ENCODE measurements around the gene UXS1. TPM values are rescaled to one million over a fixed set of nuclear protein-coding genes. Genes with fewer than 3 reads are reported as not detected.

UXS1 gene
- total and polyA plus RNA-seq, 2 donors (not counting 3 experiments of a cell fraction or from before 2014, with no cell fraction given), result 34.2 to 43.2 TPM

DNA sequence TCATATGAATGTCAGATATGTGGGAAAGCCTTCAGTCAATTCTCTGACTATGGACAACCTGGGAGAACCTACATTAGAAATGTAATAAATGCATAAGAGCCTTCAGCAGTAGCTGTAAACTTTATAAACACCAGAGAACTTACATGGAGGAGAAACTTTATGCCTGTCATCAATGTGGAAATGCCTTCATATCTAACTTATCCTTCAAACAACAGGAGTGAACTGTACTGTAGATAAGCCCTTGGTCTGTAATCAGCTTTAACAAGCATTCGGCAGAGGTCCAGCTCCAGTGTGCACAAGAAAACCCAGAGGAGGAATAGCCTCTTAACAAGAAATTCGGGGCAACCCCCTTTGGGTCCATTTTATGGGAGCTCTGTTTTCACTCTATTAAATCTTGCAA, 14.8 kb upstream of the UXS1 start:
- intact Hi-C loops (cut with micrococcal nuclease), result loop anchor here (1.0 kb wide), 1 partner anchor 19 kb away; no protein-coding TSS in a partner anchor
- Histone ChIP-seq H3K27me3 (ENCODE audit: control insufficient read depth in 2 of 2, insufficient read depth in 2 of 2, low read length in 2 of 2) (no peaks in the 10 kb centered on the region), H3K79me2 (ENCODE audit: control insufficient read depth, insufficient read depth, low read length) (no peaks in the 10 kb centered on the region), H3K36me3 (ENCODE audit: control insufficient read depth in 2 of 2, extremely low read depth in 1 of 2, insufficient read depth in 2 of 2, low read length in 2 of 2) (no peaks in the 10 kb centered on the region), H4K20me1 (replicated peaks; ENCODE audit: control insufficient read depth, extremely low read depth, insufficient read depth, low read length) (no peaks in the 10 kb centered on the region), H3K27ac (ENCODE audit: insufficient read depth, low read depth, low read length) (no peak overlapping the region), H3K9me3 (replicated peaks; ENCODE audit: control insufficient read depth, insufficient read depth, low read length) (no peaks in the 10 kb centered on the region), H3K4me1 (ENCODE audit: control insufficient read depth, extremely low read depth, insufficient read depth, low read length) (no peaks in the 10 kb centered on the region), H3K4me2 (ENCODE audit: insufficient read depth, low read length) (no peak overlapping the region), H3K9ac (replicated peaks; ENCODE audit: extremely low read depth, insufficient read depth, low read length) (no peak overlapping the region), H3K4me3 (replicated peaks in 1 of 3; ENCODE audit: insufficient read depth in 1 of 3, low read depth in 1 of 3, low read length in 3 of 3) (no peak overlapping the region), H2AFZ (ENCODE audit: low read depth, low read length) (no peak overlapping the region), H3K9me1 (replicated peaks; ENCODE audit: control insufficient read depth, extremely low read depth, insufficient read depth, low read length) (no peaks in the 10 kb centered on the region)
- FAIRE-seq (no peak), DNase-seq (ENCODE audit: low read depth, low spot score) (no peak)
- dilution Hi-C loops (cut with MboI; ENCODE audit: extremely low pct_ligation_motif_present, low sequenced_read_pairs), result no loop called here
- TF ChIP-seq MYC (IDR thresholded peaks at IDR 0.05; ENCODE audit: low read depth, low read length), result no peak
- no peak for TF ChIP-seq EZH2 (IDR thresholded peaks at IDR 0.05; ENCODE audit: borderline replicate concordance, low read depth, low read length, severe bottlenecking)
- no peak for TF ChIP-seq GATA2 (IDR thresholded peaks at IDR 0.05; ENCODE audit: insufficient read depth, insufficient read length, low read depth, low read length)
- TF ChIP-seq, protein P1, sequence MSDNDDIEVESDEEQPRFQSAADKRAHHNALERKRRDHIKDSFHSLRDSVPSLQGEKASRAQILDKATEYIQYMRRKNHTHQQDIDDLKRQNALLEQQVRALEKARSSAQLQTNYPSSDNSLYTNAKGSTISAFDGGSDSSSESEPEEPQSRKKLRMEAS (IDR thresholded peaks at IDR 0.05; ENCODE audit: insufficient read depth, insufficient read length), result no peak
- no peak for TF ChIP-seq POLR2AphosphoS5 (IDR thresholded peaks at IDR 0.05; ENCODE audit: insufficient read depth, low read depth, low read length)
- TF ChIP-seq FOS (IDR thresholded peaks at IDR 0.05; ENCODE audit: borderline replicate concordance, insufficient read depth, low read length), result no peak
- TF ChIP-seq, protein P2, sequence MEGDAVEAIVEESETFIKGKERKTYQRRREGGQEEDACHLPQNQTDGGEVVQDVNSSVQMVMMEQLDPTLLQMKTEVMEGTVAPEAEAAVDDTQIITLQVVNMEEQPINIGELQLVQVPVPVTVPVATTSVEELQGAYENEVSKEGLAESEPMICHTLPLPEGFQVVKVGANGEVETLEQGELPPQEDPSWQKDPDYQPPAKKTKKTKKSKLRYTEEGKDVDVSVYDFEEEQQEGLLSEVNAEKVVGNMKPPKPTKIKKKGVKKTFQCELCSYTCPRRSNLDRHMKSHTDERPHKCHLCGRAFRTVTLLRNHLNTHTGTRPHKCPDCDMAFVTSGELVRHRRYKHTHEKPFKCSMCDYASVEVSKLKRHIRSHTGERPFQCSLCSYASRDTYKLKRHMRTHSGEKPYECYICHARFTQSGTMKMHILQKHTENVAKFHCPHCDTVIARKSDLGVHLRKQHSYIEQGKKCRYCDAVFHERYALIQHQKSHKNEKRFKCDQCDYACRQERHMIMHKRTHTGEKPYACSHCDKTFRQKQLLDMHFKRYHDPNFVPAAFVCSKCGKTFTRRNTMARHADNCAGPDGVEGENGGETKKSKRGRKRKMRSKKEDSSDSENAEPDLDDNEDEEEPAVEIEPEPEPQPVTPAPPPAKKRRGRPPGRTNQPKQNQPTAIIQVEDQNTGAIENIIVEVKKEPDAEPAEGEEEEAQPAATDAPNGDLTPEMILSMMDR (IDR thresholded peaks at IDR 0.05; ENCODE audit: extremely low read depth in 1 of 2, insufficient read depth in 1 of 2, low read depth in 1 of 2, low read length in 2 of 2), result no peak
- no peak for TF ChIP-seq JUN (IDR thresholded peaks at IDR 0.05; ENCODE audit: borderline replicate concordance, insufficient read depth, insufficient read length, low read depth)
- TF ChIP-seq POLR2A (IDR thresholded peaks at IDR 0.05; ENCODE audit: low read depth, low read length), result no peak
- ChIA-PET POLR2A (no interaction called here), CTCF (no interaction called here)
- no TSS peak for BruUV-seq (replicated peaks)
